Small intestine (tissue), 7 donors: ENCODE results near the gene ATF6. TPM values are rescaled to one million over a fixed set of nuclear protein-coding genes. Genes with fewer than 3 reads are reported as not detected.

ENCODE experiments used
- DNase-seq, 2 donors: peaks; one replicate each; pipeline versions ENCODE4 v3.0.0 to v3.0.0-alpha.2; 2013
- FAIRE-seq: peaks from 2 replicates; lab custom pipeline; 2012; peaks lifted over from hg19 to GRCh38; lab: Jason Lieb, UNC
- H3K27ac ChIP-seq, 3 donors: one replicate each; pipeline ENCODE4 v1.5.1; 2013; ENCODE audit warnings: low read length in 2 of 3, mild to moderate bottlenecking in 2 of 3, control low read depth in 1 of 3, inconsistent platforms in 1 of 3, low read depth in 1 of 3, moderate library complexity in 1 of 3
- H3K27me3 ChIP-seq, 3 donors: one replicate each; pipeline ENCODE4 v1.6.1; 2013; ENCODE audit warnings: low read length in 3 of 3, inconsistent platforms in 1 of 3; ENCODE audit not compliant: control insufficient read depth in 3 of 3, insufficient read depth in 3 of 3
- H3K36me3 ChIP-seq, 3 donors: one replicate each; pipeline ENCODE4 v1.6.1; 2013; ENCODE audit warnings: low read length in 3 of 3, inconsistent platforms in 1 of 3, low read depth in 1 of 3, mild to moderate bottlenecking in 1 of 3, moderate library complexity in 1 of 3; ENCODE audit not compliant: control insufficient read depth in 3 of 3, insufficient read depth in 2 of 3
- H3K4me1 ChIP-seq, 3 donors: one replicate each; pipeline ENCODE4 v1.6.1; 2013; ENCODE audit warnings: low read length in 2 of 3, inconsistent platforms in 1 of 3, low read depth in 1 of 3, mild to moderate bottlenecking in 1 of 3, moderate library complexity in 1 of 3; ENCODE audit not compliant: control insufficient read depth in 3 of 3, insufficient read depth in 2 of 3
- H3K4me3 ChIP-seq, 3 donors: one replicate each; pipeline ENCODE4 v1.5.1; 2013; ENCODE audit warnings: low read length in 3 of 3, control low read depth in 1 of 3, inconsistent platforms in 1 of 3, low read depth in 1 of 3, mild to moderate bottlenecking in 1 of 3, moderate library complexity in 1 of 3
- H3K9me3 ChIP-seq, 2 donors: one replicate each; pipeline ENCODE4 v1.6.1; 2013; ENCODE audit warnings: low read depth in 1 of 2, low read length in 1 of 2; ENCODE audit not compliant: control insufficient read depth in 2 of 2, insufficient read depth in 1 of 2
- WGBS, 3 donors: extraction: QIAGEN DNeasy Blood & Tissue Kit; methylation state at CpG; one replicate each; pipeline ENCODE4 v1.1.7; 2013; 5-methylcytosine and 5-hydroxymethylcytosine counted together
- polyA plus RNA-seq, 4 donors: library from polyadenylated mRNA; stranded (reverse) in 3 of 4; unstranded in 1 of 4; fragments of 200-250 nt in 3 of 4; fragments of 120-200 nt in 1 of 4; gene quantifications; one replicate each; pipeline versions ENCODE4 v1.2.1 to v1.2.3, GENCODE V29; 2013
- donor health status: healthy with polysubstance abuse.
- donor health status: control.
- donor health status: control.
- donor health status: Bipolar disorder and iron deficiency.
- donor health status: healthy.

ATF6 gene
- polyA plus RNA-seq, 4 donors = 2.7 to 19.6 (median 6.1) TPM

- DNase-seq (no peak), FAIRE-seq (no peak)
- Histone ChIP-seq H3K4me1 (no peaks in the 10 kb centered on the region), H3K27ac (no peak overlapping the region), H3K4me3 (no peak overlapping the region), H3K27me3 (no peaks in the 10 kb centered on the region), H3K9me3 (no peaks in the 10 kb centered on the region), H3K36me3 (peaks cover 3 to 9% (median 4%) of the 10 kb centered on the region in 3 donors)
- 97 to 99% (median 98%) methylated on average over 4 of the region's 4 CpGs for WGBS, 3 donors
Observed at GRCh38 chr1:161782886-161783285, 16.8 kb downstream of the ATF6 start.

GRCh38 chr1:161784968-161785367 is 18.8 kb downstream of the ATF6 start:
- Histone ChIP-seq H3K4me1 (no peaks in the 10 kb centered on the region), H3K4me3 (no peak overlapping the region), H3K27ac (no peak overlapping the region), H3K9me3 (no peaks in the 10 kb centered on the region), H3K27me3 (no peaks in the 10 kb centered on the region), H3K36me3 (peaks cover 3 to 6% (median 6%) of the 10 kb centered on the region in 3 donors)
- no peak for FAIRE-seq
- WGBS, 3 donors = 90 to 100% (median 96%) methylated on average over 1 of the region's 1 CpG
- no peak for DNase-seq

- Histone ChIP-seq H3K4me3 (no peak overlapping the region), H3K4me1 (no peaks in the 10 kb centered on the region), H3K36me3 (peaks cover 4 to 8% (median 7%) of the 10 kb centered on the region in 3 donors), H3K27ac (no peak overlapping the region), H3K9me3 (no peaks in the 10 kb centered on the region), H3K27me3 (no peaks in the 10 kb centered on the region)
- no peak for FAIRE-seq
- no peak for DNase-seq
- WGBS, 3 donors = 86 to 95% (median 93%) methylated on average over 4 of the region's 4 CpGs
Observed at GRCh38 chr1:161787355-161787754, 21.2 kb downstream of the ATF6 start.

GRCh38 chr1:161790587-161791317 is 24.6 kb downstream of the ATF6 start:
- Histone ChIP-seq H3K27ac (no peak overlapping the region), H3K4me3 (no peak overlapping the region), H3K9me3 (no peaks in the 10 kb centered on the region), H3K36me3 (peaks cover 7 to 9% (median 9%) of the 10 kb centered on the region in 3 donors), H3K27me3 (no peaks in the 10 kb centered on the region), H3K4me1 (no peaks in the 10 kb centered on the region)
- DNase-seq = no peak
- FAIRE-seq = no peak
- WGBS, 3 donors = 90 to 94% (median 92%) methylated on average over 4 of the region's 4 CpGs

GRCh38 chr1:161791904-161792655 is 26.0 kb downstream of the ATF6 start:
- Histone ChIP-seq H3K9me3 (no peaks in the 10 kb centered on the region), H3K4me1 (no peaks in the 10 kb centered on the region), H3K27ac (no peak overlapping the region), H3K27me3 (no peaks in the 10 kb centered on the region), H3K36me3 (peaks cover 7 to 10% (median 9%) of the 10 kb centered on the region in 3 donors), H3K4me3 (no peak overlapping the region)
- WGBS, 3 donors = 86 to 88% (median 86%) methylated on average over 5 of the region's 5 CpGs
- no peak for FAIRE-seq
- DNase-seq = no peak

GRCh38 chr1:161792740-161793139 is 26.6 kb downstream of the ATF6 start:
- no peaks in the 10 kb centered on the region for H3K4me1 ChIP-seq
- H3K27me3 ChIP-seq = no peaks in the 10 kb centered on the region
- H3K4me3 ChIP-seq = no peak overlapping the region
- WGBS, 3 donors = 43 to 53% (median 44%) methylated on average over 3 of the region's 3 CpGs
- DNase-seq (peak; percentile 63 to 65), FAIRE-seq (no peak)
- peaks cover 4 to 12% (median 6%) of the 10 kb centered on the region in 3 donors for H3K36me3 ChIP-seq
- no peaks in the 10 kb centered on the region for H3K9me3 ChIP-seq
- no peak overlapping the region for H3K27ac ChIP-seq

GRCh38 chr1:161799792-161800191 is 33.7 kb downstream of the ATF6 start:
- Histone ChIP-seq H3K27ac (no peak overlapping the region), H3K27me3 (no peaks in the 10 kb centered on the region), H3K9me3 (no peaks in the 10 kb centered on the region), H3K4me1 (no peaks in the 10 kb centered on the region), H3K36me3 (peaks cover 3 to 11% (median 4%) of the 10 kb centered on the region in 3 donors), H3K4me3 (no peak overlapping the region)
- 93 to 98% (median 96%) methylated on average over 1 of the region's 1 CpG for WGBS, 3 donors
- FAIRE-seq (no peak), DNase-seq (no peak)

GRCh38 chr1:161801955-161802354 is 35.8 kb downstream of the ATF6 start:
- Histone ChIP-seq H3K4me3 (no peak overlapping the region), H3K9me3 (no peaks in the 10 kb centered on the region), H3K27ac (no peak overlapping the region), H3K36me3 (peaks cover 2 to 9% (median 4%) of the 10 kb centered on the region in 3 donors), H3K27me3 (no peaks in the 10 kb centered on the region), H3K4me1 (no peaks in the 10 kb centered on the region)
- DNase-seq = no peak
- FAIRE-seq = no peak
- 80 to 86% (median 86%) methylated on average over 7 of the region's 7 CpGs for WGBS, 3 donors
